ENCODE measurements around the gene CNRIP1. TPM values are rescaled to one million over a fixed set of nuclear protein-coding genes. Genes with fewer than 3 reads are reported as not detected.

Gene CNRIP1
- polyA plus RNA-seq, 1 donor (not counting 4 experiments of a cell fraction or from before 2014, with no cell fraction given), result 0.04 TPM

DNA sequence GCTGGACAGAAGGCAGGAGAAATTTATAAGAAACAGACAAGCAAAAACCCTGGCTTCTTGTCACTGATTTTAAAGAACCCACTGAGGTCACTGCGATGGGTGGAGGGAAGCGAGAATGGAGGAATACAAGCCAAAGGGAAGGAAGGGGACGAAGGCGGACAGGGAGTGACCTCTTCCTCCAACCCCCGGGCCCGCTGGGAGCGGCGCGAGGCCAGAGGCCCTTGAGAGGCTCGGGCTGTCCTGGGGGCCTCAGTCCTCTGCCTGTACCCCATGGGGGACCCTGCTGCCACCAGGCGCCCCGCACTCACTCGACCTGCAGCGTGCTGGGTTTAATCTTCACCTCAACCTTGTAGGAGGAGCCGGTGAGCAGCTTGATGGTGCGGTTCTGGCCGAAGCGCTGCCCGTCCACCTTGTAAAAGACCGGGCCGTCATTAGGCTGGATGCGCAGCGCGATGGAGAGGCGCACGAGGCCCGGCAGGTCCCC lies 793 bp downstream of the CNRIP1 start:
- Histone ChIP-seq H3K9ac (ENCODE audit: control insufficient read depth, extremely low read depth, insufficient read depth, low read length) (no peak overlapping the region), H3K4me1 (ENCODE audit: control insufficient read depth, extremely low read depth, insufficient read depth, low read length) (peaks cover 7% of the 10 kb centered on the region), H3K27me3 (ENCODE audit: control insufficient read depth, extremely low read depth, insufficient read depth, low read length) (peaks cover 26% of the 10 kb centered on the region), H3K4me2 (ENCODE audit: control insufficient read depth, extremely low read depth, insufficient read depth, low read depth, low read length) (peak overlapping the region; percentile 76), H3K9me1 (ENCODE audit: control insufficient read depth, extremely low read depth, insufficient read depth, low read length) (no peaks in the 10 kb centered on the region), H3K9me3 (ENCODE audit: control insufficient read depth, low read depth, low read length) (no peaks in the 10 kb centered on the region), H3K36me3 (ENCODE audit: control insufficient read depth in 2 of 2, extremely low read depth in 1 of 2, insufficient read depth in 2 of 2, low read length in 2 of 2) (no peaks in the 10 kb centered on the region), H3K79me2 (ENCODE audit: control insufficient read depth, insufficient read depth, low read length) (no peaks in the 10 kb centered on the region), H3K4me3 (ENCODE audit: control insufficient read depth in 2 of 3, extremely low read depth in 1 of 3, insufficient read depth in 2 of 3, low read depth in 1 of 3, low read length in 3 of 3) (peak overlapping the region; percentile 27 to 60 (median 50)), H4K20me1 (ENCODE audit: control insufficient read depth, extremely low read depth, insufficient read depth, low read length) (no peaks in the 10 kb centered on the region), H2AFZ (ENCODE audit: control insufficient read depth, low read length) (peak overlapping the region; percentile 16), H3K27ac (ENCODE audit: control insufficient read depth, insufficient read depth, low read length) (no peak overlapping the region)
- dilution Hi-C loops (cut with MboI; ENCODE audit: extremely low pct_ligation_motif_present, low sequenced_read_pairs), result no loop called here
- TF ChIP-seq EZH2 (IDR thresholded peaks at IDR 0.05; ENCODE audit: low read length), result peak; percentile 50
- TF ChIP-seq, protein P1, sequence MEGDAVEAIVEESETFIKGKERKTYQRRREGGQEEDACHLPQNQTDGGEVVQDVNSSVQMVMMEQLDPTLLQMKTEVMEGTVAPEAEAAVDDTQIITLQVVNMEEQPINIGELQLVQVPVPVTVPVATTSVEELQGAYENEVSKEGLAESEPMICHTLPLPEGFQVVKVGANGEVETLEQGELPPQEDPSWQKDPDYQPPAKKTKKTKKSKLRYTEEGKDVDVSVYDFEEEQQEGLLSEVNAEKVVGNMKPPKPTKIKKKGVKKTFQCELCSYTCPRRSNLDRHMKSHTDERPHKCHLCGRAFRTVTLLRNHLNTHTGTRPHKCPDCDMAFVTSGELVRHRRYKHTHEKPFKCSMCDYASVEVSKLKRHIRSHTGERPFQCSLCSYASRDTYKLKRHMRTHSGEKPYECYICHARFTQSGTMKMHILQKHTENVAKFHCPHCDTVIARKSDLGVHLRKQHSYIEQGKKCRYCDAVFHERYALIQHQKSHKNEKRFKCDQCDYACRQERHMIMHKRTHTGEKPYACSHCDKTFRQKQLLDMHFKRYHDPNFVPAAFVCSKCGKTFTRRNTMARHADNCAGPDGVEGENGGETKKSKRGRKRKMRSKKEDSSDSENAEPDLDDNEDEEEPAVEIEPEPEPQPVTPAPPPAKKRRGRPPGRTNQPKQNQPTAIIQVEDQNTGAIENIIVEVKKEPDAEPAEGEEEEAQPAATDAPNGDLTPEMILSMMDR (optimal IDR thresholded peaks at IDR 0.05 in 1 of 3, IDR thresholded peaks at IDR 0.05 in 1 of 3, conservative IDR thresholded peaks at IDR 0.05 in 1 of 3; ENCODE audit: extremely low read depth in 1 of 3, insufficient read depth in 2 of 3, low read length in 3 of 3), result no peak
- DNase-seq (ENCODE audit: low read depth, low spot score), result no peak
- no peak for FAIRE-seq

DNA sequence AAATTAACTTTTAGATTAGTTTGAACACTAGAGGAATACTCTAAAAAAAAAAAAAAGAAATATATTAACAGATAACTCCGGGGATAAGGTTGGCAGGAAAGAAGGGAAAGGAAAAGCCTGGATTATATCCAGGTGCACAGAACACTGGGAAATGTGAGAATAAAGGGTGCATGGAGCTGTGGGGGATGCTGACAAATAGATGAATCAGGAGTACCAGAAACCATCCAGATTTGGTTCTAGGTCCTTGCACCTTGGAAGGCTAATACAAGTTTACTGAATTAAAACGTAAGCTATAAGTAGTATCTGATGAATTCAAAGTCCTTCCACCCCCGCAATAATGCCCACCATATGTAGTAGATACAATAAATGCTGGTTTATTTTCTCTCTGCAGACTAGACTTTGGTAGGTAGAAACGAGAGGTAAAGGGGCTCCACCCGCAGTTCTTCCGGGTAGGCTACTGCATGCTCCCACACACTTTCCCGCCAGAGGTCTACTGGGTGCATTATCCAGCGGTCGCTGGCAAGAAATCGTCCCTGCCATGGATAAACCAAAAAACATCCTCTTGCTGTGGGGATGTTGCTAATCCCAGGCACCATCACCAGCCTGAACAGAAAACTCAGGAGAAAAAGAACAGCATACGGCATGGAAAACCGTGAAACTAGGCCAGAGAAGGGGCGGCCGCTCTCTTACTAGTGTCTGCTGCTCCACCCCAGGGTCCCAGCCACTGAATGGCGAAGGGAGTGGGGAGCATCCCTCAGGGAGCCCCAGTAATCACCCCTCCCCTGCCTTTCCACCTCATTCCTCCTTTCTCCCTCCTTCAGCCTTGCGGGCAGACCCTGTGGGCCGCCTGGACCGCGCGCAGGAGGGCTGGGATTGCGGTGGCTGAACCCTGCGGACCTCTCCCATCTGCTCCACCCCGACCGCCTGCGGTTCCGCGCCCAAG lies 1.5 kb downstream of the CNRIP1 start:
- FAIRE-seq (no peak), DNase-seq (ENCODE audit: low read depth, low spot score) (no peak)
- Histone ChIP-seq H3K27ac (ENCODE audit: control insufficient read depth, insufficient read depth, low read length) (no peak overlapping the region), H3K4me2 (ENCODE audit: control insufficient read depth, extremely low read depth, insufficient read depth, low read depth, low read length) (no peak overlapping the region), H3K27me3 (ENCODE audit: control insufficient read depth, extremely low read depth, insufficient read depth, low read length) (peaks cover 26% of the 10 kb centered on the region), H3K4me3 (ENCODE audit: control insufficient read depth in 2 of 3, extremely low read depth in 1 of 3, insufficient read depth in 2 of 3, low read depth in 1 of 3, low read length in 3 of 3) (peak overlapping the region in 1 of 3 experiments; percentile 60), H3K4me1 (ENCODE audit: control insufficient read depth, extremely low read depth, insufficient read depth, low read length) (peaks cover 7% of the 10 kb centered on the region), H3K36me3 (ENCODE audit: control insufficient read depth in 2 of 2, extremely low read depth in 1 of 2, insufficient read depth in 2 of 2, low read length in 2 of 2) (no peaks in the 10 kb centered on the region), H2AFZ (ENCODE audit: control insufficient read depth, low read length) (no peak overlapping the region), H3K9me1 (ENCODE audit: control insufficient read depth, extremely low read depth, insufficient read depth, low read length) (no peaks in the 10 kb centered on the region), H3K9ac (ENCODE audit: control insufficient read depth, extremely low read depth, insufficient read depth, low read length) (no peak overlapping the region), H3K79me2 (ENCODE audit: control insufficient read depth, insufficient read depth, low read length) (no peaks in the 10 kb centered on the region), H3K9me3 (ENCODE audit: control insufficient read depth, low read depth, low read length) (no peaks in the 10 kb centered on the region), H4K20me1 (ENCODE audit: control insufficient read depth, extremely low read depth, insufficient read depth, low read length) (no peaks in the 10 kb centered on the region)
- TF ChIP-seq, protein P1 (optimal IDR thresholded peaks at IDR 0.05 in 1 of 3, IDR thresholded peaks at IDR 0.05 in 1 of 3, conservative IDR thresholded peaks at IDR 0.05 in 1 of 3; ENCODE audit: extremely low read depth in 1 of 3, insufficient read depth in 2 of 3, low read length in 3 of 3), result no peak
- no peak for TF ChIP-seq EZH2 (IDR thresholded peaks at IDR 0.05; ENCODE audit: low read length)
- dilution Hi-C loops (cut with MboI; ENCODE audit: extremely low pct_ligation_motif_present, low sequenced_read_pairs), result no loop called here
